ENCODE data around the gene KCNH4.
"Not testable (repeated sequence)": the region's sequence is repeated elsewhere in the genome, so short reads cannot be mapped to it uniquely, and the experiment has no call there.

The KCNH4 gene

GRCh38 chr17:42193969-42194899, 13.3 kb upstream of the KCNH4 start, which contains the start of gene GHDC:
Gene GHDC (minus strand): TSS chr17:42194494. CDS start chr17:42193581, 913 bp downstream.
- peak; percentile 76 for DNase-seq

DNA sequence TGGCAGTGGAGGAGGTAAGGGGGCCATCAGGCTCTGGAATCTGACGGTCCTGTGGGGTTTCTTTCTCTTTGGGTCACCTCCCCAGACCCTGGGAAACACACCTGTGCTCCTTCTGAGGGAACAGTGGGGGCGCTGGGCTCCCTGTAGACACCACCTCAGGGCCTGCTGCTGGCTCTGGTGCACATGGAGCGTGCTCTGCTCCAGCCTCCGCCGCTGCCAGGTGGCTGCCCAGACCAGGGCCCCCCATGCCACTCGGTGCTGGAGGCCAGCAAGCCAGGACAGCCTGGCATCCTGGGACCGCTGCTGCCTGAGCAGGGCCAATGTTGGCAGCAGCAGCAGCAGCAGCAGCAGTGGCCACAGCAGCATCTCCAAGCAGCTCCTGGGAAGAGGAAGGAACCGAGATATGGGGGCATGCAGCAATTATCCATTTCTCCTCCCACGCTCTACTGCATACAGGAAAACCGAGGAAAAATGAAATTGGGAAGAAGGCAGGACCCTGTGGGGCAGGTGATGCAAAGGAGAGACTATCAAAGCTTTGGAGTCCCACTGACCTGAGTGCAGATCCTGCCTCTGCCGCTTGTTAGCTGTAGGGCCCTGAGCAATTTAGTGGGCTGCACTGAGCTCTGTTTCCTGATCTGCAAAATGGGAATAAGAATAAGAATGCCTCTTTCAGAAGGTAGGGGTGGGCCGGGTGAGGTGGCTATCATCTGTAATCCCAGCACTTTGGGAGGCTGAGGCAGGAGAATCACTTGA, 12.4 kb upstream of the KCNH4 start:
- no peak for DNase-seq

DNA sequence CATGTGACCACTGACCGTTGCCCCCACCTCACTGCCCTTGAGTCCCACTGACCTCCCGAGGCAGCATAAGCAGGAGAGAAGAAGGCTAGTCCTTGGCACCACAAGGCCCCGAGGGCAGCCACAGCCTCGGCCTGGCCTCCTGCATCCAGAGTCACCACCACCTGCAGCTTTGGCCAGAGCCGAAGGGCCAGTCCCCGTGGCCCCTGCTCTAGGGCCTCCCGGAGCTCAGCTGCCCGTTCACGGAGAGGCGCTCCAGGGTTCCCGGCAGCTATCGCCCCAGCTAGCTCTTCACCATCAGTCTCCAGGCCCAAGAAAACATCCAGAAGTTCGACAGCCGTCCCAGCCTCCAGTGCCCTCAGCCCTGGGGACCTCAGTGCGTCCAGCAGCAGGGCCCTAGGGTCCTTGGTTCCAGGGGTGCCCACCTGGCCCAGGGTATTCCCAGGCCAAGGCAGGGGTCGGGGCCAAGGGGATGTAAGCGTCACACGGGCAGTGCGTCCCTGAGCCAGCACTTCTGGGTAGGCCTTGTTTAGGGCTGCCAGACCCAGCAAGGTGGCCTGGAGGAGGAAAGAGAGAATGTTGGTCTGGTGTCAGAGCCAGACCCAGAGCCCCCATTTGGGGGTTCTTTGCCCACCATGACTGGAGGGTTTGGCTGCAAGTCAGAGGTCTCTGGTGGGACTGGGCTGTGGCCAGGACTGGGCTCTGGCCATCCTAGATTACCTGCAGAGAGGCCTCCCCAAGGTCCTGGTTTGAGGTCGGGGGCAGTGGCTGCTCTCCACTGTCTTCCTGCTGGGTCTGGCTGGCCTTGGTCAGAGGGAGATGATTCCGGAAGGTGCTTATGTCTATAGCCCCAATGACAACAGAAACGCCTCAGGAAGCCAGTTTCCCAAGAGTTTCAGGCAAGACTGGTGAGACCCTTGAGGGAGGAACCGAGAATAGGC, 11.5 kb upstream of the KCNH4 start:
- DNase-seq = no peak

DNA sequence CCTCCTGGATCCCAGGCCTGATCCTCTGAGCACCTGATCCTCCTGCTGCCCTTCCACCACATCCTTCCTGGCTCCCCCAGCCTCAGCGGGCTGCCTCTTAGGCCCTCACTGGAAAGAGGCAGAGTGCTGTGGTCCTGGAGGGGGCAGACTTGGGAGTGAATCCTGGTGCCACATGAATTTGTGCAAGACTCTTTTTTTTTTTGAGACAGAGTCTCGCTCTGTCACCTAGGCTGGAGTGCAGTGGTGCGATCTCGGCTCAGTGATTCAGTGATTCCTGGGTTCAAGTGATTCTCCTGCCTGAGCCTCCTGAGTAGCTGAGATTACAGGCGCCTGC, 10.3 kb upstream of the KCNH4 start:
- no peak for DNase-seq

DNA sequence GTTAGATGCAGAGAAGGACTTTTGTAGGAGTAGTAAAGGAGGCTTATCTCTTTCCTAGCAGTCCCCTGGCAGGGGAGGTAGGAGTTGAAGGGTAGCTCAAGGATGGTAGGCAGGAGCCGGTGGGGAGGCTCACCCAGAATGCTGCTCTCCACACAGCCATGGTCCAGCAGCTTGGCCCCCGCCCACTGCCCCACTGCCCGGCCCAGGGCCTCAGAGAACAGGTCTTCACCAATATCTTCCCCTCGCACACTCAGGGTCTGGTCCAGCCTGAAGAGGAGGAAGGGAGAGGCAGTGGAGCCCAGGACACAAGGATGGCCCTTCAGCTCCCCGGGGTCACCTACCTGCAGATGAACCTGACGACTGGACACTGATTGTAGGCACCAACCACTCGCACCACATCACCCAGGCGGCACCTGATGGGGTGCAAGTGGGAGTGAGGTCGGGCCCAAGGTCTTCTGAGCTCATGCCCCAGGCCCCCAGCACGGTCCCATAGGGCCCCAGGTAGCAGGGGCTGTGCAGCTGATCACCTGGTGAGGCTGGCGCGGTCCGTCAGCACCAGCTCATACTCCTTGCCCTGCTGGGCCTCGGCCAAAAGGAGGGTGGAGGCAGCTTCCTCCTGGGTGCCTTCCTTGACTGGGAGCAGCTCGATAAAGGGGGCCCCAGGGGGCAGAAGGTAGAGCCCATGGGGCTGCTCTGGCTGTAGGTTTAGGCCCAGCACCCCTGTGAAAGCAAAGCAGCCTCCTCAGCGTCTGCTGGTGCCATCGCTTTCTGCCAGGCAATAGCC, 9.7 kb upstream of the KCNH4 start:
- no peak for DNase-seq

DNA sequence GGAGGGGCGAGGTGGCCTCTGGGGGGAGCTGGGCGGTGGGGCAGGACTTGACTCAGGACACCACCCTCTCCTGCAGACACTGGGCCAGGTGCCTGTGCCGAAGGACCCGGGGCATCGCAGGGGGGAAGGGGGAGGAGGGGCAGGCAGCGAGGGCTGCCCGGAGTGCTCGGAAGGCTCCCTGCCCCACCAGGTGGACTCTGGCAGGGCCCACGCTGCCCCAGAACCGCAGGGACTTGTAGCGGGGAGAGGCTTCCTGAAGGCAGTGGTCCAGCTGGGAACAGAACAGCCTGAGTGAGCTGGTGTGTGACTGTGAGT, 8.7 kb upstream of the KCNH4 start:
- DNase-seq = no peak

GRCh38 chr17:42188749-42189650, 8.1 kb upstream of the KCNH4 start:
- no peak for DNase-seq

DNA sequence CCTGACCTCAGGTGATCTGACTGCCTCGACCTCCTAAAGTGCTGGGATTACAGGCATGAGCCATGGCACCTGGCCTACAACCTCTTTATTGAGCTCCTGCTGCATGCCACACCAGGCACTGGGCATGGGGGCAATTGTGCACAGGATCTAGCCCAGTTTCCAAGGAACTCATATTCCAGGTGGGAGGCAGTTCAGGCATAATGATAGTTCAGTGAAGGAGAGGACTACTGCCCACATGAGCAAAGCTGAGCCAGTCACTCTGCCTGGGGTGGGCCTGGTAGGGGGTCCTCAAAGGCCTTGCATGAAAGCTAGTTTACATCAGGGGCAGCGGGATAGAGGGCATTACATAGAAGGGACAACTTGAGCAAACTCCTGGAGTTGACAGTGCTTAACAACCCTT, 6.9 kb upstream of the KCNH4 start:
- no peak for DNase-seq

DNA sequence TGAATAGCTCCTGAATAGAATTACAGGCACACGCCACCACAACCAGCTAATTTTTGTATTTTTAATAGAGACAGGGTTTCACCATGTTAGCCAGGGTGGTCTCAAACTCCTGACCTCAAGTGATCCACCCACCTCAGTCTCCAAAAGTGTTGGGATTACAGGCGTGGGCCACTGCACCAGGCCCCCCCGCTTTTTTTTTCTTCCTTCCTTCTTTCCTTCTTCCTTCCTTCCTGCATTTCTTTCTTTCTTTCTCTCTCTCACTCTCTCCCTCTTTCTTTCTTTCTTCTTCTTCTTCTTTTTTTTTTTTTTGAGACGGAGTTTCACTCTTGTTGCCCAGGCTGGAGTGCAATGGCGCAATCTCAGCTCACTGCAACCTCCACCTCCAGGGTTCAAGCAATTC, 5.2 kb upstream of the KCNH4 start:
- not testable (repeated sequence) for DNase-seq

GRCh38 chr17:42185621-42185930, 4.6 kb upstream of the KCNH4 start:
- no peak for DNase-seq

GRCh38 chr17:42184713-42185620, 4.0 kb upstream of the KCNH4 start, which contains the start of gene HCRT:
Gene HCRT (minus strand): TSS chr17:42185452. CDS start chr17:42185365, 87 bp downstream.
- DNase-seq = no peak

DNA sequence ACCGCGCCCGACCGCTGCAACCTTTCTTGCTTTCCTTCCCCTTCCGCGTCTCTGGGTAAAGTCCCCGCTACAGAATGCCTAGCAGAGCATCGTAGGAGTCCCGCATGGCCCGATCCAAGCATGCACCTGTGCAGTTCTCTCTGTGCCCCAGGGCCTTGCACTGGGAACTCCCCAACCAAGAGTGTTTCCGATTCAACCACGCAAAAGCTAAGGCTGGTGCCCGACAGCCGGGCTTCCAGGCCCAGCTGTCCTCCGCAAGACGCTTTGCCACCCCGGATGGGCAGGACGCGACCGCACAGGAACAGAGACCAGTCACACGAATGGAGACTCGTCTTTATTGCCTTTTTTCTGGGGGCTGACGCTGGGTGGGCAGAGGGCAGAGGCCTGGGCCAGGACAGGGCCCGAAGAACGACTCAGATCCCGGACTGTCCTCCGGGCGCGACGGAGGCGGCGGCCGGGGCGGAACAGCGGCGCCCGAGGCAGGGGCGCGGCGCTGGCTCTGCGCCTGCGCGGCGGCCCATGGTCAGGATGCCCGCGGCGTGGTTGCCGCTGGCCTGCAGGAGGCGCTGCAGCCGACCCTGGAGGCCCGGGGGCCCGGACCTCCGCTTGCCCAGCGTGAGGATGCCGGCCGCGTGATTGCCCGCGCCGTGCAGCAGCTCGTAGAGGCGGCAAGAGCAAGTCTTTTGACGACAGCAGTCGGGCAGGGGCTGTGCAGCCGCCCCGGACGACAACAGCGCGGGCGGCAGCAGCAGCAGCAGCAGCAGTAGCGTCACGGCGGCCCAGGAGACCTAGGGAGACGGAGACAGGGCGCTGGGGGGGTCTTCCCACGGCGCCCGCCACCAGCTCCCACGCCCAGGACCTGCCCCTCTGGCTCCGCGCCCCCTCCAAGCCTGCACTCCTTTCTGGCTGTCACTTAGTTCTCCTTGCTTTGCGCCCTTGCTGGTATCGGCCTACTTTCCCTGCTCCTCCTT, 3.1 kb upstream of the KCNH4 start:
- peak; percentile 60 for DNase-seq

DNA sequence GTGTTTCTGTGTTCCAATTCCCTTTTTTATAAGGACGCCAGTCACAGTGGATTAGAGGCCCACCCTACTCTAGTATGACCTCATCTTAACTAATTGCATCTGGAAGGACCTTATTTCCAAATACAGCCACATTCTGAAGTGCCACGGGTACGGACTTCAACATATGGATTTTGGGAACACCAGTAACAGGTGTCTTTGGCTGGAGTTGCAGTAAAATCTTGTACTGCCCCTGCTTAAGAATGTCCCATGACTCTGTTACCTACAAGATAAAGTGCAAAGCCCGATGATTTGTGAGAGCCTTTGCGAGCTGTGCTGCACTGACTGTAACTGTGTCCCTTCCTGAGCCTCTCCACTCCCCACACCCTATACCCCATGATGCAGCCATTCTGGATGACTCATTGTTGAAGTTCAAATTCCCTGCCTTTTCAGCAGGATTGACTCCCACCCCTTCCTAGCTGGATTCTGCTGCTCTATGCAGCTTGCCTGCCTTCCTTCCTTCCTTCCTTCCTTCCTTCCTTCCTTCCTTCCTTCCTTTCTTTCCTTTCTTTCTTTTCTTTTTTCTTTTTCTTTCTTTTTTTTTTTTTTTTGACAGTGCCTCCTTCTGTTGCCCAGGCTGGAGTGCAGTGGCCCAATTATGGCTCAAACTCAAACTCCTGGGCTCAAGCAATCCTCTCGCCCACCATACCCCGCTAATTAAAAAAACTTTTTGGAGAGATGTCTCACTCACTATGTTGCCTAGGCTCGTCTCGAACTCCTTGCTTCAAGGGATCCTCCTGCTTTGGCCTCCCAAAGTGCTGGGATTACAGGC, 2.2 kb upstream of the KCNH4 start:
- no peak for DNase-seq

DNA sequence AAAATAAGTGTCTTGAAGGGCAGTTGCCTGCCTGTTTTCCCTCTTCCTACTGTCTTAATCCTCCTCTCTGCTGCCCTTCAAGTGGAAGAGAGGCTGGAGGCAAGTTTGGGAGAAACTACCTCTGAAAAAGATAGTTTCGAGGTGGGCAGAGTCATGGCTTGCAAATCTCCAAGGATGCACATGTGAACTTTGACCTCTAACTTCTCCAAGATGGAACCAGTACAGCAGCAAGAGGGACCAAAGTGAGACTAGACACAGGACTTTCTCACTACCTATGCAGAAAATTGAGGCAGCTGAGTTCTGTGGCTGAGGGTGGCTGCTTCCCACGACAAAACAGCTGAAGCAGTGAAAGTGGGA, 887 bp upstream of the KCNH4 start:
- DNase-seq = no peak

DNA sequence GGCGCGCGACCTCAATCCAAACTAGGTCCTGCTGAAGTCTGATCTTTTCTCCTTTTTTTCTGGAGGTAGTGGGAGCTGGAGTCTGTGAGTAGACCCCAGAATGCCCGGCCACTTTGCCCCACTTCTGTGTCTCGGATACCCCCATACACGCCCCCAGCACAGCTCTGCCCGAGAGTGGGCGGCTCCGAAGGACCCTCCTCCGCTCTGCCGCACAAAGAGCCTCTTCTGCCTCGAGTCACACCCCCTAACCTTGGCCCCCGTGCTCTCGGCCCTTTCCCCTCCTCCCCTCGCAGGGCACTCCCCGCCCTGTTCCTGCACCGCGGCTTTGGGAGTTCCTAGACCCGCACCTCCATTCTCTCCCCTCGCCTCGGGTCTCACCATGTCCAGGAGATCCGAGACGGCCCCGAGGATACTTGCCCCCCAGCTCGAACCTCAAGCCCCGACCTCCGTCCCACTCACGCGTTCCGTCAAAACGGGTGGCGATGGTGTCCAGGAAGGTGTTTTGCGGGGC, 476 bp downstream of the KCNH4 start:
- no peak for DNase-seq

- DNase-seq = no peak
These were observed 981 bp downstream of the KCNH4 start for GRCh38 chr17:42179911-42180410.

GRCh38 chr17:42179335-42179734, 1.6 kb downstream of the KCNH4 start:
- no peak for DNase-seq

GRCh38 chr17:42178817-42179216, 2.1 kb downstream of the KCNH4 start:
- no peak for DNase-seq
